HUDEP-2 (cell line): ENCODE data around the gene PKHD1.
A peak's percentile ranks its signal among the peaks of the same experiment; 100 is the strongest.
"Not testable (repeated sequence)": the region's sequence is repeated elsewhere in the genome, so short reads cannot be mapped to it uniquely, and the experiment has no call there.

Source experiments
- DNase-seq, 76 experiments: peaks; one replicate each; lab custom pipeline; 2025; ENCODE audit not compliant: unreplicated experiment in 76 of 76; lab: John Stamatoyannopoulos, UW

PKHD1 gene

GRCh38 chr6:51936531-51937290 lies 150.7 kb downstream of the PKHD1 start:
- DNase-seq: no peak

GRCh38 chr6:51934098-51934497 lies 153.3 kb downstream of the PKHD1 start:
- peak in 9 of 76 experiments; percentile 1 to 44 (median 13) for DNase-seq

GRCh38 chr6:51932956-51933355 lies 154.5 kb downstream of the PKHD1 start:
- DNase-seq: no peak

GRCh38 chr6:51930602-51931001 lies 156.8 kb downstream of the PKHD1 start:
- no peak for DNase-seq

- DNase-seq: no peak
These were observed 157.4 kb downstream of the PKHD1 start for GRCh38 chr6:51929934-51930574.

- DNase-seq: no peak
These were observed 159.1 kb downstream of the PKHD1 start for GRCh38 chr6:51928320-51928719.

GRCh38 chr6:51927450-51927849 lies 160.0 kb downstream of the PKHD1 start:
- DNase-seq: no peak

- no peak for DNase-seq
These were observed 161.3 kb downstream of the PKHD1 start for GRCh38 chr6:51926125-51926524.

- not testable (repeated sequence) for DNase-seq
These were observed 164.9 kb downstream of the PKHD1 start for GRCh38 chr6:51922479-51922878.

GRCh38 chr6:51918347-51918746 lies 169.1 kb downstream of the PKHD1 start:
- not testable (repeated sequence) for DNase-seq

GRCh38 chr6:51915098-51915497 lies 172.3 kb downstream of the PKHD1 start:
- DNase-seq: no peak

- peak in 5 of 76 experiments; percentile 7 to 30 (median 20) for DNase-seq
These were observed 174.1 kb downstream of the PKHD1 start for GRCh38 chr6:51913265-51913664.

- no peak for DNase-seq
These were observed 176.6 kb downstream of the PKHD1 start for GRCh38 chr6:51910851-51911250.

- DNase-seq: no peak
These were observed 179.2 kb downstream of the PKHD1 start for GRCh38 chr6:51908243-51908642.

- DNase-seq: no peak
These were observed 185.3 kb downstream of the PKHD1 start for GRCh38 chr6:51901766-51902764.

- no peak for DNase-seq
These were observed 194.0 kb downstream of the PKHD1 start for GRCh38 chr6:51893366-51893765.

- DNase-seq: no peak
These were observed 194.7 kb downstream of the PKHD1 start for GRCh38 chr6:51892750-51893149.

- no peak for DNase-seq
These were observed 195.1 kb downstream of the PKHD1 start for GRCh38 chr6:51892339-51892738.

GRCh38 chr6:51891784-51892183 lies 195.6 kb downstream of the PKHD1 start:
- DNase-seq: no peak

- no peak for DNase-seq
These were observed 199.6 kb downstream of the PKHD1 start for GRCh38 chr6:51887859-51888258.

GRCh38 chr6:51885957-51886356 lies 201.5 kb downstream of the PKHD1 start:
- no peak for DNase-seq
